NCI-H1436 (cell line): Measurements from ENCODE around the gene MYL3.
"Not testable (repeated sequence)": the region's sequence is repeated elsewhere in the genome, so short reads cannot be mapped to it uniquely, and the experiment has no call there.

Source experiments
- DNase-seq: peaks from one replicate; lab custom pipeline; 2025; lab: John Stamatoyannopoulos, UW

MYL3 gene

DNA sequence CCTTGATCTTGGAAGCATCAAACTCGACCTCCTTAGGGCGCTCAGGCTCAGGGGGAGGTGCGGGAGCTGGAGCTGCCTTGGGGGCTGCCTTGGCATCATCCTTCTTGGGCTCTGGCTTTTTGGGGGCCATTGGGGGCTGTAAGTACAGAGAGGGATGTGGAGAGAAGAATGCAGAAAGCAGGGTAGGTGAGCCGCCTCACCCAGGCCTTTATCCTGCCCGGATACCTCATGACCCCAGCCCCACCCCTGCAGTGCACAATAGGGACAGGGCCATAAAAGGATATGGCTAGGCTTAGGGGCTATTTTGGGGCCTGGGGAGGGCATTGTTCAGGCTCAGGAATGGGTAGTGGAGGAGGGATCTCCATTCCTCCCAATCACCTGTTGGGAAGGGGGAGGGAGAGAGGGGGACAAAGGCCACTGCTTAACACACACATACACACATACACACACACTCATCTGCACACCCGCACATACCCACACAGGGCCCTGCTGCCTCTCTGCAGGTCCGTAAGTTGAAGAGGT lies at the start of gene MYL3:
Gene MYL3, minus strand, starts transcription at position 184 of the 522 bp plus-strand sequence. Its CDS starts 54 bp downstream, at position 130.
- no peak for DNase-seq

DNA sequence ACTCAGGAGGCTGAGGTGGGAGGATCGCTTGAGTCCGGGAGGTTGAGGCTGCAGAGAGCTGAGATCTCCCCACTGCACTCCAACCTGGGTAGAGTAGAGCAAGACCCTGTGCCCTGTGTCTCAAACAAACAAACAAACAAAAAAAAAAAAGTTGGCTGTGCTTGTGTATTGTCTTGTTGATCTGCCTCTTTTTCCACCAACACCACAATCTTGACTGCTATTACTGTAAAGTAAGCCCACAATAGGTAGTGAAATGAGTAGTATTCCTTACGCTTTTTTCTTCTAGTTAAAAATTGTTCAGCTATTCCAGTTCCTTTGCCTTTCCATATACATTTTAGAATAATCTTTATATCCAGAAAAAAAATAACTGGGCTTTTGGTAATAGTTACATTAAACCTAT lies 49.7 kb upstream of the MYL3 start:
- DNase-seq: no peak

DNA sequence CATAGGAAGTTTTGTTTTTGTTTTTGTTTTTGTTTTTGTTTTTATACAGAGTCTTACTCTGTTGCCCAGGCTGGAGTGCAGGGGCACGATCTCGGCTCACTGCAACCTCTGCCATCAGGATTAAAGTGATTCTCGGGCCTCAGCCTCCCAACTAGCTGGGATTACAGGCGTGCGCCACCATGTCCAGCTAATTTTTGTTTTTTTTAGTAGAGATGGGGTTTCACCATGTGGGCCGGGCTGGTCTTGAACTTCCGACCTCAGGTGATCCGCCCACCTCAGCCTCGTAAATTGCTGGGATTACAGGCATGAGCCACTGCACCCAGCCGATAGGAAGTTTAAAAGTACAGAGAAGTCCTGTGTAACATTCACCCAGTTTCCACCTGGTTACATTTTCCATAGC lies 47.7 kb upstream of the MYL3 start:
- not testable (repeated sequence) for DNase-seq

DNA sequence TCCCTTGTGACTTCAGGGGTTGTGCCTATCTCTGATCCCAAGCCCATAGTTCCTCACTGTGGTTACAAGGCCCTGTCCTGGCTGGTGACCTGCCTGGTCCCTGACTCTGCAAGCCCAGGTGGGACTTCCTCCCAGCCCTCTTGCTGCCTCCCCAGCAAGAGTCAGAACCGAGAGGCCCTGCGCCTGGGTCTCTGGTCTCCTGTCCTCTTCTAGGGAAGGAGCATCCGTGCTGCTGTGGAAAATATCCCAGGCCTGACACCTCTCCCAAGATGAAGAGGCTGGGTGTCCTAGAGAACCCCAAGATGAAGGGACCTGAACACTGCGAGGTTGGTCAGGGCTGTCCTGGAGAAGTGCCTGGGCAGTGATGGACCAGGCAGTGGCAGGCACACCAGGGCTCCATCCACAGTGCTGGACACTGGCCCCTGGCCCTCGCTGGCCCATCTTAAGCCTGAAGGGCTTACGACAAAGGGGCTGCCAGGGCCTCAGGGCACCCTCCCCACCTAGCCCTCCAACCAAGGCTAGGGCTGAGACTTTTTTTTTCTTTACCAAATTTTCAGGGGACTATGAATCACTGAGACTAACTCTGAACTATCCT lies 47.0 kb upstream of the MYL3 start:
- DNase-seq: no peak

DNA sequence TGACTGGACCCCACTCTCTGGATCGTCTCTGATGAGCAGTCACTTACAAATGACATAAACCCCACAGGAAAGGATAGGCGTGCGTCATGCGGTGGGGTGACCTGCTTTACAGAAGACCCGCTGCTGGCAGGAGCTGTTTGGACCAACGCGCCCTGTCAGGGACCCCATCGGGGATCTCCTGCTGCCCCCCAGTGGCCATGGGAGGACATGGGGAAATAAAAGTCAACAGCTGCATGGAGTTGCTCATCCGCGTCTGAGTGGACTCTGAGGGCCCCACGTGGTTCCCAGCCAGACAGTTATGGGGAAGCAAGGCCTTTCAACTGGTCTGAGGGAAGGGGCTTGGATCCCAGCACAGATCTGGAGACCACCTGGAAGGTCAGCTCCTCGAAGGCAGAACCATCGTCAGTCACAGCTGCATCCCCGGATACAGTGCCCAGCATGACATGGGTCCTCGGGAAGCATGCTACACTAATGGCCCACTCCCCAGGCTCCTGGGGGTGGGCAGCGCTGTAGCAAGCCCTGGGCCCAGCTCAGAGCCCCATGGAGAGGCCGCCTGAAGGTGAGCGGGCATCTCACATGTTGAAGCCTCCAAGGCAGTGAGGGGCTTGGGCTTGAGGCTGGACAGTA lies 46.4 kb upstream of the MYL3 start:
- DNase-seq: peak; percentile 68

DNA sequence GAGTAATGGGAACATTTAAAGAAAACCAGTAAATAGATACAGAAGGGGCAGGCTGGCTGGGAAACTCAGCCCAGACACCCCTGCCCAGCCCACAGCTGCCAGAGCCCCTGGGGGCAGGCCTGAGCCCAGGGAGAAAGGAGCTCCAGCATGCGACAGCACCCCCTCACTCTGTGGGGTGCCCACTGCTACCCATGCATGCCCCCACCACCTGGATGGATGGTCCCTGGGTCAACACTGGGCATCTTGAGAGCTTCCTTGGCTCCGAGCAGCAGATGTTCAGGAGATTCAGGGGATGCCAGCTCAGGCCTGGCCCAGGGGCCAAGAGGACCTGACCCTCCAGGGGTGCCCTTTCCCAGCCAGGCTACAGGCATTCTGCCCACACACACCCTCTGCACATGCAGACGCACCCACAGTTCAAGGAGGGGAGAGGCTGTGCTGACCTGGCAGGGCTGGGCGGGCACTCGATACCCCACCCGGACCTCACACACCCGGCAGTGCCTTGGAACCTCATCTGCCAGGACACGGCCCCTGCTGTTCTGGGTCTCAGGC lies 45.8 kb upstream of the MYL3 start:
- no peak for DNase-seq

DNA sequence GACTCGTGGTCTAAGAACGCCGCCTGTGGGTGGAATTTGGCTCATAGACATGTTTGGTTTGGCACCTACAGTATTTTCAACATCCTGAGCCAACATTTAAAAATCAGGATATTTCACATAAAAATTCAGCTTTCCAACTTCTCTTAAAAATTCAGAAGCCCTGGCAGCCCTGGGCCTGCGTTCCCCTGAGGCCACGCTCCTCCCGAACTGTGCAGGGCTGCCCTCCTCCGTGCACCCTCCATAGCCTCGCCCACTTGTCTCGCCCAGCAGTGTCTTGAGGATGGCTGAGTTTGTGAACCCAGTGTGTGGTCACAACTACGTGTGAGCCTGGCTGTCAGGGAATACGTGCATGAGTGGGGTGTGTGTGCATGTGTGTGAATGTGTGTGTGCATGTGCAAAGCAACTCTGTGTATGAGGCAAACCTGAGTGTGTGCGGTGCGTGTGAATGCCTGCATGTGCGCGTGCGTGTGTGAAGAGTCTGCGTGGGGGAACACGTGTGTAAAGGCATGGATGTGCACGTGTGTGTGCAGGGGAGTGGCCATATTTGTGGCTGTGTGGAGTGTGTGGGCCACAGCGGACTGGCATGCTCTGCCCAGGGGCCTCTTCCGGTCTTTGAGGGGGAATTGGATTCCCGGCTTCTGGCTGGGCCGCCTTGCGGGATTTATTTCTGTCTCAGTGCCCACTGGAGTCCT lies 45.2 kb upstream of the MYL3 start:
- no peak for DNase-seq

DNA sequence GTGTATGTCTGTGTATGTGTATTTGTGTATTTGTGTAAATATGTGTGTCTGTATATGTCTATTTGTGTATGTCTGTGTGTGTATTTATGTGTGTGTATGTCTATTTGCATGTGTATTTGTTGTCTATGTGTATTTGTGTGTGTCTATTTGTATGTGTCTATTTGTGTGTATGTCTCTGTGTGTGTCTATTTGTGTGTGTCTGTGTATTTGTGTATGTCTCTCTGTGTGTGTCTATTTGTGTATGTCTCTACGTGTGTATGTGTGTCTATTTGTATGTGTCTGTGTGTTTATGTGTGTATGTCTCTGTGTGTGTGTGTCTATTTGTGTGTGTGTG lies 44.7 kb upstream of the MYL3 start:
- no peak for DNase-seq

DNA sequence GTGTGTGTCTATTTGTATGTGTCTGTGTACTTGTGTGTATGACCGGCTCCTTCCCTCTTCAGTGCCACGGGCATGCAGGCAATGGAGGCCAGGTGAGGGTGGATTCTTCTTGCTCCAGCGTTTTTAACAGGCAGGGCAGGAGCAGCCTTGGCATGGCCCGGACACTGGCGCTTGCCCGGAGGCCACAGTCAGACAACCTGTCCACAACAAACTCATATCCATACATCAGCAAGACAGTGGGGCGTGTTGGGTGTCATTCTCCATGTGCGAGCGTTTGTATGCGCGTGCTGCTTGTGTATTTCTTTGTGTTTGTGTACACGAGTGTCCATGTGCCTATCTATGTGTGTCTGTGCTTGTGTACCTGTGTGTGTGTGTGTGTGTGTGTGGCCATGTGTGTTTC lies 44.0 kb upstream of the MYL3 start:
- no peak for DNase-seq

DNA sequence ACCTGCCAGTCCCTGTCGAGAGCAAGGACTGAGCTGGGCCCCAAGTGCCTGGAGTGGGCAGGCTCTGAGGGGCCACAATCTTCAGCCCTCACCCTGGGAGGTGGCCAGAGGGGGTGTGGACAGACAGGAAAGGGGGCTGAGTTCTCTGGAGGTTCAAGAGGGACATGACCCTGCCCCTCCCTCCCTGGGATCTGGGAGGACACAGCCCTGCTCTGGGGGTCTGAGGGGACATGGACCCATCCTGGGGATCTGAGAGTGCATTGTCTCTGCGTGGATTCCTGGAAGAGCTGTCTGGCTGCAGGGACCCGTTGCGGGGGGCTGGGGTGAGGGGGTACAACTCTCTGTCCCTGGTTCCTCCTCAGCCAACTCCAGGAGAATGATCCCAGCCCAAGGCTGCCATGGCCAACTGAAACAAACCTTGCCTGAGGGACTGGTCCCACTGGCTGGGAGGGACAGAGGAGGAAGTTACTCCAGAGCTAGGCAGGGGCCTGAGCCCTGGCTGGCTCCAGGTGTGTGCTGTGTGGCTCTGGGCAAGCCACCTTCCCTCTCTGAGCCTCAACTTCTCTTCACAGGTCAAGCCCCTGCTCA lies 43.3 kb upstream of the MYL3 start:
- no peak for DNase-seq

DNA sequence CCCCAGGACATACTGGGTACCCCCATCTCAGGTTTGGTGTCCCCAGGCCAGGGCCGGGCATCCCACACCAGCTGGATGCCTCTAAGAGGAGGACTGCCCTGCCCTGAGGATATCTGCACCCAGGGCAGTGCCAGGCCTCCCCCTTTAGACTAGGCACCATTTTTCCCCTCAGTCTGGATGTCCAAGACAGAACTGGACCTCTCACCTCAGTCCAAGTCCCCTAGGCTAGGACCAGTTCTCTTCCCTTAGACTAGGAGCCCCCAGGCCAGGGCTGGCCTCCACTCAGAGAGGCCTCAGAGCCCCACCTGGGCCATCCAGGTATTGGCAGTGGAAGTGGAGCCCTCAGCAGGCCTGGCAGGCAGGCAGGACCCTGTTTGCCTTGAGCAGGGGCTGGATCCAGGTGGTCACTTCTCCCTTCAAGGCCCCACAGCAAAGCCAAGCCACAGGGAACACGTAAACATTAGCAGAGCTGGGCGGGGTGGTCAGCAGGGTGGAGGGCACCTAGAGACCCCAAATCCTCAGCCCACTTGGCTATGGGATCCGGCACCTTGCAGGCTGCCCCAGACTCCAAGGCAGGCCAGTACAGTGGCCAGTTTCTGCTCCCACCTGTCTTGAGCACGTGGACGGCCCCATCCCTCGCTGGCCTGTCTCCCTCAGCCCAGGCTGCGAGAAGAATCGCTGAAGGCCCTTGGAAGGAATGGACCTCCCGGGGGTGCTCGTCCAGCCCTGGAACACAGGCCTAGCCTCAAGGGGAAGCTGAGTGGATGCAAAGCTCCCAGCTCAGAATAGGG lies 42.6 kb upstream of the MYL3 start:
- no peak for DNase-seq

DNA sequence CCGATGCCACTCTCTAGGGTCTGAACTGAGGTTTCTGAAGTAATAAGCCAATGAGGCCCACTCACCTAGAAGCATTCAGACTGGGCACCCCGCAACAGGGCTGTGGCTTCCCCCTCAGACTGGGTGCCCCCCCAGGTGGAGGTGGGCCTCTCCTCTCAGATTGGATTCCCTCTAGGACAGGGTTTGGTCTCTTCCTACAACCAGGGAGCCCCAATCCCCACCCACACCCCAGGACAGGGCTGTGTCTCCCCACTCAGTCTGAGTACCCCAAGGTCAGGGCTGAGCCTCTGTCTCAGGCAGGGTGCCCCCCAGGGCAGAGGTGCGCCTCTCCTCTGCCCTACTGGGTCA lies 41.9 kb upstream of the MYL3 start:
- DNase-seq: no peak

DNA sequence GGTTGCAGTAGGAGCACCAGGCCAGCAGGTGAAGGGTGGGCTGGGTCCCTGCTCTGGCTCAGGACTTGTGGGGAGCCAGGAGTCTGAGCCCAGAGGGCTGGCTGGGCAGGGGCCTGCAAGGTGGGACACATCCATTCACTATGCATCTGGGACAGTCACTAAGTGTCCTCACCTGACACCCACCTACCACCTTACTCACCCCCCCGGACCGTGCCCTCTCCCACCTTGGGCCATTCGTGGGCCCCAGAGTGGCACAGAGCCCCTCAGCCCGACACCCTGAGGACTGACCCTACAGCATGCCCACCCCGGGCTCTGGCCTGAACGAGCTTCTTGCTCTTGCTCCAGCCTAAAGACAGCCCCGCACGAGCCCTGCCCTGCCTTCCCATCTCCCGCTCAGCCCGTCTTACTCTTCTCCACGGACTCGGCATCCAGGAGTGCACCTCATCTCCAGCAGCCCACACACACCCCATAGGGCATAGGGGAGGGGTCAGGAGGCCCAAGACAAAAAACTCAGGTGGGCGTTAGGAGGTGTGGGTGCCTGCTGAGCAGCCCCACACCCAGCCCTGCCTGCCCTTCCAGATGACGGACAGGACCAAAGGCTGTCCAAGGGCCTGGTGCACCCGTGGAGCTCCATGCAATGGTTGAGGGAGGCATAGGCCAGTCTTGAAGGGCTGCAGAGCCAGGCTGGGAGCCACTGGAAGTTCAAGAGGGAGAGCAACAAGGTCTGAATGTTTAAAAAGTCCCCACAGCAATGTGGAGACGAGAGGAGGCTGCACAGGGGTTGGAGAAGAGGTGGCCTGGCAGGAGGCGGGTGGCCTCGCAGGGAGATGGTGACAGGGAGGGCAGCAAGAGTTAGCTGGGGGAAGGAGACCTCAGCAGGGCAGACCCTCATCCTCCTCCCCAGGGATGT lies 41.3 kb upstream of the MYL3 start:
- DNase-seq: no peak

DNA sequence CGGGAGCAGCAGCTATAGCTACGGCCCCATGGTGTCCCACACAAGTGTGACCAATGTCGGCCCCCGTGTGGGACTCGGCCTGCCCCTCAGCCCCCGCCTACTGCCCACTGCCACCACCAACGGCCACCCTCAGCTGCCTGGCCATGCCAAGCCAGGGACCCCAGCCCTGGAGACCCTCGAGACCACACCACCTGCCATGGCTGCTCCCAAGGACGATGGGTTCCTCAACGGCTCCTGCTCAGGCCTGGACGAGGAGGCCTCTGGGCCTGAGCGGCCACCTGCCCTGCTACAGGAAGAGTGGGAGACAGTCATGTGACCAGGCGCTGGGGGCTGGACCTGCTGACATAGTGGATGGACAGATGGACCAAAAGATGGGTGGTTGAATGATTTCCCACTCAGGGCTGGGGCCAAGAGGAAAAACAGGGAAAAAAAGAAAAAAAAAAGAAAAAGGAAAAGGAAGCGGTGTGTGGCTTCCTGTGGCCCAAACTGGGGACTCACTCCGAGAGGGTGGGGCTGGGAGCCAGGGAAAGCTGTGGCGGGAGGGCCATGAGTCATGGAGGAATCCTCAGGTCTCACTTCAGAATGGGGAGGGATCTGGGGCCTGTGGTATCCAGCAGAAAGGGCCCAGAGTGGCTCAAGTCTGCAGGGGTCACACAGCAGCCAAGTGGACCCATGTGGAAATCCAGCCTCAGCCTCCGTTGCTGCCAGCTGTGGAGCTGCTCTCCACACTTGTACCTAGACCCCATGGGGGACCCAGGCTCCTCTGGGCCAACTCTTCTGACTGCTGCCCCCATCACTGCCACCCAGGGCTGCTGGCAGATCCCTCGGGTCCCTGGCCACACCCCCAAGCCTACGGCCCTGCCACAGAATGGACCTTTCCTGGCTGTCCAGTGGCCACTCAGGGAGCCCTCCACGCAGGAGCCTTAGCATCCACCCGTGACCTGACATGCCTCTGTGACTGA lies 40.4 kb upstream of the MYL3 start:
- DNase-seq: no peak

DNA sequence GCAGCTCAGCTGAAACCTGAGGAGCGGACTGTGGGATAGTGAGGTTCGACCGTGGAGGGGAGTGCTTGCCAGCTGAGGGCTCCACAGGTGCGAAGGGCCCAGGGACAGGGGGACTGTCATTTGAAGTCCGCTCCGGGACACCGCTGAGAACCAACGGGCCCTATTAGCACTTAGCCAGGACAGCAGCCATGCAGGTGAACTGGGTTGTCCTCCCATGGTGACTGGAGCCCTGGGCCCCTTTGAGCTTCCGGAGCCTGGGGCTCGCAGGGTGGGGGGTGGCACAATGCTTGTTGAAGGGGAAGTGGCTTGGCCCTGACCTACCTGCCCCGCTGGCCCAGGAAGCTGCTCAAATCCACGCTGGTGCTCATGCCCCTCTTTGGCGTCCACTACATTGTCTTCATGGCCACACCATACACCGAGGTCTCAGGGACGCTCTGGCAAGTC lies 39.0 kb upstream of the MYL3 start:
- no peak for DNase-seq

DNA sequence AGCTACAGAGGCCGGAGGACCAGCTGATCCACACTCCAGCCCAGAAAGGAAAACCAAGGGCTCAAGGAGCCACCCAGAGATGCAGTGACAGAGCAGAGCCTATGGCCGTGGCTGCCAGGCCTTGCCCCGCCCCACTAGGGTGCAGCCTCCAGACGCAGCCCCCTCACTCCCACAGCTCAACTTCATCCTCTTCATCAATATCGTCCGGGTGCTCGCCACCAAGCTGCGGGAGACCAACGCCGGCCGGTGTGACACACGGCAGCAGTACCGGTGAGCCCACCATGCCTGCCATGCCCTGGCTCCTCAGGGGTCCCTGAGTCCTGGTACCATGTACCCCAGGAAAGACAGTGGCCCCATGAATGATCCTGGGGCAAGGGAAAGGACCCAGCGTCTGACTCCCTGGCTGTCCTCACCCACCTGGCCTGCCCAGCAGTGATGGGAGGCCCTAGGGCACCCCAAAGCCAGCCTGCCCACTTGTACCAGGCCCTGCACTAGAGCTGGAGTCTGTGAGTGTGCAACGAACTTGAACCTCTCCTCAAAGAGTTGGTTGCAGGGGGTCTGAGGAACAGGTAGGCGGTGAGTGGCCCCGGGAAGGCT lies 38.4 kb upstream of the MYL3 start:
- no peak for DNase-seq

DNA sequence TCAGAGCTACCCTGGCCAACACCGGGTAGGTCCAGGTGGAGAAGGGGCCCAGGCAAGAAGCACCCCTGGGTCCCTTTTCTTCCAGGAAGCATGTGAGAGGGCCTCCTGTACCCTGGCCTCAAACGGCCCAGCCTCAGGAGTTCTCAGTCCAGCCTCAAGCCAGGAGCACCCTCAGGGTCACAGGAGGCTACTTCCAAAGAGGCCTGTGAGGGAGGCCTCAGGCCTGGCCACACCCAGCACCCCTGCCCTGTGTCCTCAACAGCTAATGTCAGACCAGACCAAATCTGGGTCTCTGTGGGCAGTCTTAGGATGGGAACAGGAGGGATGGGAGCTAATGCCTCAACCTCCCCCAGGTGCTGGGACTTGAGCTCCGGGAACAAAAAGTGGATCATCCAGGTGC lies 37.8 kb upstream of the MYL3 start:
- DNase-seq: no peak

DNA sequence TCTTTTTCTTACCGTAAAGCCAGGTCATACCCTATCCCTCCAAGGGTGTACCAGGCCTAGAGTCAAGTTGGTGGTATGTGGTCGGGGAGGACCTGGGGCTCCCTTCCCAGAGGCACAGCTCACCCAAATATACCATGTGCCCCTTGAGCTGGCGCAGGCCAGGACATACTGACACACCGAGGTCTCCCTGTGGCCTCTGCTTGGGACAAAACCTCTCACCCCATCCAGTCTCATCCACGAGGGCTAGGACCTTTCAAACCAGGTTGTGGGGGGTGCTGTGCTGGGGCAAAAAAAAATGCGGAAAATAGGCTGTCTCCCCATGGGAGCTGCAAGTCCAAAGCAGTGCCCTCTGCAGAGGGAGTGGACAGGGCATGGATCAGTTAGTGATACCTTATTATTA lies 37.1 kb upstream of the MYL3 start:
- DNase-seq: no peak

DNA sequence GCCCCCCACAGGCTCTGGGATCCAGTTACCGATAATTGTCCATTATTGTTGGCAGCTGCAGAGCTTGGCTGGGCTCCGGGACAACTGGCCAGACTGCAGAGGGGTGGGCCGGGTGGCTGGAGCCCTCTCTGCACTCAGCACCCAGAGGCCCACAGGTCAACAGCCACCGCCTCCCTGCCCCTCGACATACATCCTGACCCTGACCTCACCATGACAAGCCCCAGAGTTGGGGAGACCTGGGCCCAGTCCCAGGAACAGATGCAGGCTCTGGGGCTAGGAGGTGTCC lies 36.7 kb upstream of the MYL3 start:
- DNase-seq: peak; percentile 38
